ENCODE measurements around the gene CRYL1.

GRCh38 chr13:20393273-20394168 lies 132.1 kb downstream of the CRYL1 start:
- TF ChIP-seq TCF3 (CRISPR knock-in tag; IDR thresholded peaks at IDR 0.05) (no peak), ZBTB11 (CRISPR knock-in tag; IDR thresholded peaks at IDR 0.05) (no peak), MXI1 (IDR thresholded peaks at IDR 0.05; ENCODE audit: low read depth, low read length) (no peak), POLR2AphosphoS5 (IDR thresholded peaks at IDR 0.05; ENCODE audit: control insufficient read depth, insufficient read depth, low read depth, low read length) (no peak), THAP7 (CRISPR knock-in tag; IDR thresholded peaks at IDR 0.05) (no peak), SRSF3 (IDR thresholded peaks at IDR 0.05; ENCODE audit: insufficient read depth, low read length) (no peak), RAD21 (CRISPR knock-in tag; conservative IDR thresholded peaks at IDR 0.05 in 1 of 2, IDR thresholded peaks at IDR 0.05 in 1 of 2) (no peak), RFX5 (IDR thresholded peaks at IDR 0.05; ENCODE audit: low read depth, low read length) (no peak), ARHGAP35 (IDR thresholded peaks at IDR 0.05; ENCODE audit: partially characterized antibody) (no peak), NCOA2 (IDR thresholded peaks at IDR 0.05; ENCODE audit: partially characterized antibody in 2 of 2) (no peak), USF1 (CRISPR knock-in tag; IDR thresholded peaks at IDR 0.05) (no peak)

Data from K562 (cell line).